Fibroblast of mammary gland (primary cell): ENCODE measurements around the gene DUS1L.

Experiments used
- DNase-seq: peaks from one replicate; pipeline ENCODE4 v3.0.0-alpha.2; 2010; ENCODE audit warnings: low read depth
- H3K4me3 ChIP-seq: 2 replicates; pipeline ENCODE4 v1.5.1; 2011; ENCODE audit warnings: low read depth, mild to moderate bottlenecking, low read length, moderate library complexity; ENCODE audit not compliant: control insufficient read depth
- TF ChIP-seq, protein P1 (sequence below): conservative IDR thresholded peaks from 2 replicates; pipeline ENCODE4 v1.5.1; 2011; ENCODE audit warnings: low read depth, low read length, inconsistent platforms; ENCODE audit not compliant: control insufficient read depth, insufficient read depth

The DUS1L gene

DNA sequence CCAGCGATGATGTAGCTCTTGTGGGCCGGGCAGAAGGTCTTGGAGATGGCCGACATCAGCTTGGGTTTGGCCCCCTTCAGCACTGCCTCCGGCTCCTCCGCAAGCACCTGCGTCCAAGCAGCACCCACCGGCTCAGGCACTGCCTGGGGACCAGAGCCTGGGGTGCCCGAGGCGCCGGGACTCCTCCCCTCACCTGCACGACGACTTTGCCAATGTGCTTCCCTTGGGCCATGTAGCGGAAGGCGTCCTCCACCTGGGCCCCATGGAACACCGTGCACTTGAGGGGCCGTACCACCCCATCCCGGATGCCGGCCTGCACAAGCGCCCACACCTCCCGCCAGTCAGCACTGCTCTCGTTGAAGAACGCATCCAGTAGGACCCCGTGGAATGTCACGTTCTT is 17.4 kb upstream of the DUS1L start:
- TF ChIP-seq, protein P1, sequence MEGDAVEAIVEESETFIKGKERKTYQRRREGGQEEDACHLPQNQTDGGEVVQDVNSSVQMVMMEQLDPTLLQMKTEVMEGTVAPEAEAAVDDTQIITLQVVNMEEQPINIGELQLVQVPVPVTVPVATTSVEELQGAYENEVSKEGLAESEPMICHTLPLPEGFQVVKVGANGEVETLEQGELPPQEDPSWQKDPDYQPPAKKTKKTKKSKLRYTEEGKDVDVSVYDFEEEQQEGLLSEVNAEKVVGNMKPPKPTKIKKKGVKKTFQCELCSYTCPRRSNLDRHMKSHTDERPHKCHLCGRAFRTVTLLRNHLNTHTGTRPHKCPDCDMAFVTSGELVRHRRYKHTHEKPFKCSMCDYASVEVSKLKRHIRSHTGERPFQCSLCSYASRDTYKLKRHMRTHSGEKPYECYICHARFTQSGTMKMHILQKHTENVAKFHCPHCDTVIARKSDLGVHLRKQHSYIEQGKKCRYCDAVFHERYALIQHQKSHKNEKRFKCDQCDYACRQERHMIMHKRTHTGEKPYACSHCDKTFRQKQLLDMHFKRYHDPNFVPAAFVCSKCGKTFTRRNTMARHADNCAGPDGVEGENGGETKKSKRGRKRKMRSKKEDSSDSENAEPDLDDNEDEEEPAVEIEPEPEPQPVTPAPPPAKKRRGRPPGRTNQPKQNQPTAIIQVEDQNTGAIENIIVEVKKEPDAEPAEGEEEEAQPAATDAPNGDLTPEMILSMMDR: no peak
- H3K4me3 ChIP-seq: no peak overlapping the region
- DNase-seq: no peak

DNA sequence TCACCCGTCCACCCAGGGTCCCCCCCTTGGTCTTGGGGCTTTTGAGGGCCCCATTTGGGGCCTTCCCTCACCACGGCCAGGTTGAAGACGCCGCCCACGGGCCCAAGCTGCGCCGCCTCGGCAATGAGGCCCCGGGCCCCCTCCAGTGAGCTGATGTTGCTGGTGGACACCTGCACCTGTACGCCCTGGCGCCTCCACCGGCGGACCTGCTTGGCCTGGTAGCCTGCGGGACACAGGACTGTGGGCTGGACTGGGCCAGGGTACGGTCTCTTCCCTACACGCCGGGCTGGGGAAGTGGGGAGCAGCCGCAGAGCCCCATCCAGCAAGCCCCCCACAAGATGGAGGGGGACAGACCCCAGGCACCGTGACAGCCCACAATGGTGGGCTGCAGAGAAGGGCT is 16.9 kb upstream of the DUS1L start:
- no peak for DNase-seq
- H3K4me3 ChIP-seq: no peak overlapping the region
- TF ChIP-seq, protein P1: no peak

DNA sequence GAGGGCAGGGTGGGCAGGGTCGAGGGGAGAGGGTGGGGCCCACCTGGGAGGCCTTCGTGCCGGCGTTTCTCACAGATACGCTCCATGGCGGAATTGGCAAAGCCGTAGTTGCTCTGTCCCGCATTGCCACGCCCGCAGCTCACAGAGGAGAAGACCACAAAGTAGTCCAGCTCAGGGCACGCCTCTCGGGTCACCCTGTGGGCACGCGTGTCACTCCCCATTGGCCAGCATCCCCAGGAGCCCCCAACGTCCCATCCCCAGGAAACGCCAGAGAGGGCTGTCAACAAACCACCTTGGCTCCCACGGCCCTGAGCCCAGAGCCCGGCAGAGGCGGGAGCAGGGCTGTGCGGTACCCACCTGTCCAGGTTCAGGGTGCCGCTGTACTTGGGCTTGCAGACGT is 16.4 kb upstream of the DUS1L start:
- H3K4me3 ChIP-seq: no peak overlapping the region
- DNase-seq: no peak
- TF ChIP-seq, protein P1: no peak

DNA sequence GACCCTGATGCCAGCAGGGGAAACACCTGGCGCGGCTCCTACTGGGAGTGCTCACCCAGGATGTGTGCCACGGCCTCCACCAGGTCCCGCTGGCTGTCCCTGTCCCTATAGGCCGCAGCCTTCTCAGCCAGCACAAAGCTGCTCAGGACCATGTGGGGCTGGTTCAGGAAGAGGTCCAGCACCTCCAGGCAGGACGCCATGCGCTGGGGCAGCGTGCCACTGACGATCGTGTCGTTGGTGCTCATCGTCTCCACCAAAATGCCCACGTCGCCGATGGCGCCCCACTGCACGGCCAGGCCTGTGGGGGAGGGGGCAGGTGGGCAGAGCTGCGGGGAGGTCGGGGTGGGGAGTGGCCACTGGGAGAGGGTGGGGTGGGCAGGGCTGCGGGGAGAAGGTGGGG is 15.9 kb upstream of the DUS1L start:
- TF ChIP-seq, protein P1: no peak
- no peak for DNase-seq
- H3K4me3 ChIP-seq: no peak overlapping the region

DNA sequence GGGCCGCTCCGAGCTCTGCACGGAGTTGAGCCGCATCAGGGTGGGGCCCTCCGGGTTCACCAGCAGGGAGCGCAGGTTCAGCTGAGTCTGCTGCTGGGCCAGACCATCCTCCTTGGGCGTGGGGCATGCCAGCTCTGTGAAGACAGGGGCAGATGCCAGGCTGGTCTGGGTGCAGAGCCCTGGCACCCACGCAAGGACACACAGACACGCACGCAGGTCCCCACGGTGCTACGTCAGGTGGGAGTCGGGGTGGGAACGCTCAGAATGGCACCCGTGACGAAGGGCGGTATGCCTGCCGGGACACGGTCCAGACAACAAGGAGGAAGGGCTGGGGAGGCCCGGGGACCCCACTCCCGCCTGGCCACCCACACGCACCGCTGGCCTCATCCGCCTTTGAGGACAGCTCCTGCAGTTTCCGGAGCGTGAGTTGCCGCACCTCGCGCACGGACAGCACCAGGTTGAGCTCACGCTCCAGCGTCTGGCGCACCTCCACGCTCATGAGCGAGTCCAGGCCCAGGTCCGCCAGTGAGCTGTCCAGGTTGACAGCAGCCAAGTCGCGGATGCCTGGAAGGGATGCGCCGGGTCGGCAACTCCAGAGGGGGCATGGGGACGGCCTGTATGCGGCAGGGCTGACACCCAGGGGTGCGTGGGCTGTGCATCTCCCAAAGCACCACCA is 15.3 kb upstream of the DUS1L start:
- DNase-seq: no peak
- TF ChIP-seq, protein P1: no peak
- H3K4me3 ChIP-seq: no peak overlapping the region

DNA sequence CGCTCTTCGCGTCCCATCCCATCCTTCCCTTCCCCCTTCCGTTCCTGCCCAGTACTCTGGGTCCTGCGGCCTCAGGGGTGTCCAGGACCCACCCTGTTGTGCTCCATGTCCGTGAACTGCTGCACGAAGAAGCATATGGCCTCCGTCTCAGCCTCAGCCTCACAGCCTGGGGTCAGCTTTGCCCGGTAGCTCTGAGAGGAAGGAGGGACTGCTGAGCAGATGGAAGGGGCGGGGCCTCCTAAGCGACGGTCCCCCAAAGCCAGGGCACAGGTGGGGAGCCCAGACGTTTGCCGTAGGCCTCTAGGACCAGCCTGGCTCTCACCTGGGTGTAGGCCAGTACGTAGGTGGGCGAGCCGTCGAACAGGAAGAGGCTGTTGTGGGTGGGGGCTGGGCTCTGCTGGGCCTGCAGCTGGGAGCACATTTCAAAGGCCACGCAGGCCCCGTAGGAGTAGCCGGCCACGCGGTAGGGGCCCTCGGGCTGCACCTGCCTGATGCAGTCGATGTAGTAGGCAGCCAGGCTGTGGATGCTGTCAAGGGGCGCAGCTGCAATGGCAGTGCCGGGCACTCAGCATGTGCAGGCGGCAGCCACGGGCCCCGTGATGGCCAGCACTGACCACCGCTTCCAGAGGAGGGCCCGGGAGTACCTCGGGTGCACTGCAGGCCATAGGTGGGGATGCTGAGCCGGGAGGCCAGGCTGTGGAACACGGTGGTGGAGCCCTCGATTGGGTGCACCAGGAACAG is 14.6 kb upstream of the DUS1L start:
- no peak overlapping the region for H3K4me3 ChIP-seq
- TF ChIP-seq, protein P1: no peak

More for the DNA sequence above, 14.6 kb upstream of the DUS1L start:
- no peak for DNase-seq
